Endothelial cell of umbilical vein (primary cell): ENCODE data around the gene CDX1. TPM values are rescaled to one million over a fixed set of nuclear protein-coding genes. Genes with fewer than 3 reads are reported as not detected.

Source experiments
- BruUV-seq: library from RNA; stranded (reverse); fragments of 400-500 nt; replicated peaks from 2 replicates; lab custom pipeline; 2021; lab: Mats Ljungman, UMichigan
- CTCF ChIA-PET: fragments of 300-600, 350-600 bp; sonication (Branson Sonifier 250); formaldehyde crosslinking; loops from one replicate; lab custom pipeline; 2021; ENCODE audit warnings: antibody characterized with exemption, inconsistent platforms; lab: Charles Lee
- POLR2A ChIA-PET: fragments of 300-600, 350-600 bp; sonication (Branson Sonifier 250); formaldehyde crosslinking; loops from one replicate; lab custom pipeline; 2021; ENCODE audit warnings: antibody characterized with exemption, inconsistent platforms; lab: Charles Lee
- DNase-seq: peaks from one replicate; pipeline ENCODE4 v3.0.0-alpha.2; 2011; ENCODE audit warnings: low read depth, low spot score
- FAIRE-seq: peaks from 2 replicates; lab custom pipeline; 2011; peaks lifted over from hg19 to GRCh38; lab: Jason Lieb, UNC
- H2AFZ ChIP-seq: 2 replicates; pipeline ENCODE4 v1.6.0; 2012; ENCODE audit warnings: low read depth, low read length, control low read depth, inconsistent platforms
- H3K27ac ChIP-seq: 2 replicates; pipeline ENCODE4 v1.5.1; 2011; ENCODE audit warnings: low read depth, mild to moderate bottlenecking, control low read depth, low read length, moderate library complexity; ENCODE audit not compliant: insufficient read depth
- H3K27me3 ChIP-seq, 2 experiments: 2 replicates each; pipeline versions ENCODE4 v1.6.0 to v1.6.1; 2011; ENCODE audit warnings: low read length in 2 of 2, mixed read lengths in 1 of 2; ENCODE audit not compliant: control insufficient read depth in 2 of 2, insufficient read depth in 2 of 2
- H3K36me3 ChIP-seq, 2 experiments: 2 replicates in 1 of 2; 3 replicates in 1 of 2; pipeline ENCODE4 v1.5.1; 2011; ENCODE audit warnings: low read length in 2 of 2, mild to moderate bottlenecking in 1 of 2, moderate library complexity in 1 of 2; ENCODE audit not compliant: control insufficient read depth in 2 of 2, insufficient read depth in 2 of 2; ENCODE audit errors: extremely low read depth in 1 of 2
- H3K4me1 ChIP-seq: 3 replicates; pipeline ENCODE4 v1.5.1; 2011; ENCODE audit warnings: mild to moderate bottlenecking, low read length; ENCODE audit not compliant: control insufficient read depth, insufficient read depth; ENCODE audit errors: extremely low read depth
- H3K4me2 ChIP-seq: 2 replicates; pipeline ENCODE4 v1.6.1; 2011; ENCODE audit warnings: low read length, control low read depth, mixed read lengths; ENCODE audit not compliant: insufficient read depth
- H3K4me3 ChIP-seq, 3 experiments: fragments of 200-600 bp in 1 of 3; sonication (generic), shearing (Covaris generic) in 1 of 3; replicated peaks in 1 of 3; 2 replicates each; pipeline ENCODE4 v1.5.1; 2011 to 2016; ENCODE audit warnings: control low read depth in 3 of 3, low read length in 3 of 3, mild to moderate bottlenecking in 2 of 3, inconsistent platforms in 1 of 3, low read depth in 1 of 3, moderate library complexity in 1 of 3; ENCODE audit not compliant: insufficient read depth in 1 of 3
- H3K79me2 ChIP-seq: 2 replicates; pipeline ENCODE4 v1.6.0; 2012; ENCODE audit warnings: low read length, inconsistent platforms; ENCODE audit not compliant: control insufficient read depth, insufficient read depth
- H3K9ac ChIP-seq: replicated peaks from 2 replicates; pipeline ENCODE3; 2011; ENCODE audit warnings: low read length, control low read depth; ENCODE audit not compliant: insufficient read depth; ENCODE audit errors: extremely low read depth
- H3K9me1 ChIP-seq: replicated peaks from 3 replicates; pipeline ENCODE4 v1.6.0; 2011; ENCODE audit warnings: mild to moderate bottlenecking, low read length; ENCODE audit not compliant: control insufficient read depth, insufficient read depth; ENCODE audit errors: extremely low read depth
- H3K9me3 ChIP-seq: replicated peaks from 2 replicates; pipeline ENCODE4 v1.5.1; 2012; ENCODE audit warnings: low read length, inconsistent platforms; ENCODE audit not compliant: control insufficient read depth, insufficient read depth
- H4K20me1 ChIP-seq: replicated peaks from 2 replicates; pipeline ENCODE3; 2011; ENCODE audit warnings: mild to moderate bottlenecking, low read length; ENCODE audit not compliant: control insufficient read depth, insufficient read depth; ENCODE audit errors: extremely low read depth
- EZH2 ChIP-seq: IDR thresholded peaks from 2 replicates; pipeline ENCODE4 v1.6.1; 2012; ENCODE audit warnings: borderline replicate concordance, low read depth, mild to moderate bottlenecking, moderate library complexity, low read length, inconsistent platforms; ENCODE audit not compliant: severe bottlenecking
- FOS ChIP-seq: IDR thresholded peaks from 2 replicates; pipeline ENCODE4 v1.6.1; 2011; ENCODE audit warnings: mild to moderate bottlenecking, low read length, moderate library complexity, borderline replicate concordance; ENCODE audit not compliant: insufficient read depth
- GATA2 ChIP-seq: IDR thresholded peaks from 2 replicates; pipeline ENCODE4 v1.7.0; 2011; ENCODE audit warnings: low read depth, mild to moderate bottlenecking, moderate library complexity, mixed read lengths, low read length; ENCODE audit not compliant: insufficient read length, insufficient read depth
- JUN ChIP-seq: IDR thresholded peaks from 2 replicates; pipeline ENCODE4 v1.6.1; 2011; ENCODE audit warnings: borderline replicate concordance, low read depth; ENCODE audit not compliant: insufficient read length, insufficient read depth
- MYC ChIP-seq: IDR thresholded peaks from one replicate; pipeline ENCODE4 v1.6.1; 2011; ENCODE audit warnings: mild to moderate bottlenecking, low read depth, low read length
- POLR2A ChIP-seq: IDR thresholded peaks from 2 replicates; pipeline ENCODE4 v1.6.1; 2012; ENCODE audit warnings: low read depth, mild to moderate bottlenecking, control low read depth, low read length
- POLR2AphosphoS5 ChIP-seq: IDR thresholded peaks from 2 replicates; pipeline ENCODE4 v1.6.1; 2012; ENCODE audit warnings: low read depth, mild to moderate bottlenecking, control low read depth, low read length, moderate library complexity; ENCODE audit not compliant: insufficient read depth
- dilution Hi-C: fragments of 300-500 bp; cut with MboI; formaldehyde crosslinking; loops from one replicate; pipeline ENCODE4 v1.15.0; 2019; ENCODE audit warnings: low sequenced_read_pairs; ENCODE audit not compliant: extremely low pct_ligation_motif_present
- intact Hi-C: fragments of 100-400 bp; cut with micrococcal nuclease; formaldehyde crosslinking; loops from one replicate; pipeline ENCODE4 v1.10.0; 2022
- polyA plus RNA-seq, 4 experiments: library from polyadenylated mRNA; depleted of rRNA in 3 of 4; stranded (reverse) in 3 of 4; unstranded in 1 of 4; fragments of >200 nt; gene quantifications; 2 replicates each; pipeline versions ENCODE4 v1.2.1 to v1.2.3, GENCODE V29; 2011 to 2012; ENCODE audit warnings: missing spikeins in 1 of 4
- total RNA-seq: library from RNA; stranded (reverse); gene quantifications from 2 replicates; pipeline ENCODE4 v1.2.3, GENCODE V29; 2021
- TF ChIP-seq, protein P1 (sequence below), 2 donors: IDR thresholded peaks; 1 replicate in 1 of 2; 2 replicates in 1 of 2; pipeline ENCODE4 v1.5.1; 2011; ENCODE audit warnings: low read length in 2 of 2, mild to moderate bottlenecking in 2 of 2, moderate library complexity in 2 of 2, control low read depth in 1 of 2, inconsistent platforms in 1 of 2, low read depth in 1 of 2; ENCODE audit not compliant: insufficient read depth in 1 of 2; ENCODE audit errors: extremely low read depth in 1 of 2
- TF ChIP-seq, protein P2 (sequence below): IDR thresholded peaks from 2 replicates; pipeline ENCODE4 v1.6.1; 2011; ENCODE audit not compliant: insufficient read depth, insufficient read length

Gene CDX1
- total and polyA plus RNA-seq, 2 donors (not counting 3 experiments of a cell fraction or from before 2014, with no cell fraction given) = not detected

DNA sequence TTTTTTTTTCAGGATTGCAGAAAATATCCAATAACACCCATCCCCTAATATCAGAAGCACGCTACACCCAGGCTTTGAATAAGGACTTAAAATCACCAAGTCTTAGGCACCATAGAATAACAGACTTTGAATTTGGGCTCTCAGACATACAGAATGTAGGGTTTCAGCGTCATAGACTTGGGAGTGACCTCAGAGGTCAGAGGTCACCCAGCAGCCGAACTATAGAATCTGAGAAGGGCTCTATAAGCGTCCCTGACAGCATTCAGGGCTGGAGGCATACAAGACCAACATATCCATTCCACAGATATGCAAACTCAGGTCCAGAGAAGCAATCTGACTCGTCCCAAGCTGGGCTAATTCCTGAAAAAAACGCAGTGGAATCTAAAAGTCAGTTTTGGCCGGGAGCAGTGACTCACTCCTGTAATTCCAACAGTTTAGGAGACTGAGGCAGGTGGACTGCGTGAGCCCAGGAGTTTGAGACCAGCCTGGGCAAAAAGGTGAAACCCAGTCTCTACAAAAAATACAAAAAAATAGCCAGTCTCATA is 58.0 kb downstream of the CDX1 start:
- H3K36me3 ChIP-seq = no peaks in the 10 kb centered on the region
- H4K20me1 ChIP-seq = no peaks in the 10 kb centered on the region
- H3K4me1 ChIP-seq = no peaks in the 10 kb centered on the region
- CTCF ChIA-PET = interaction anchor here (0.6 to 1.4 kb wide), 3 partner anchors 10 to 212 kb away, joined by 3 read pairs; no protein-coding TSS in a partner anchor
- no peak overlapping the region for H3K27ac ChIP-seq
- H3K9me1 ChIP-seq = no peaks in the 10 kb centered on the region
- H3K4me2 ChIP-seq = no peak overlapping the region
- dilution Hi-C loops = no loop called here
- DNase-seq (no peak), FAIRE-seq (no peak)
- no peak overlapping the region for H2AFZ ChIP-seq
- H3K9ac ChIP-seq = no peak overlapping the region
- no peak overlapping the region for H3K4me3 ChIP-seq
- POLR2A ChIA-PET = no interaction called here
- H3K27me3 ChIP-seq = peaks cover 0 to 1% of the 10 kb centered on the region in 2 experiments
- H3K79me2 ChIP-seq = no peaks in the 10 kb centered on the region
- intact Hi-C loops = no loop called here
- no TSS peak for BruUV-seq
- no peaks in the 10 kb centered on the region for H3K9me3 ChIP-seq
- TF ChIP-seq GATA2 (no peak), FOS (no peak), EZH2 (no peak)
- TF ChIP-seq, protein P1, sequence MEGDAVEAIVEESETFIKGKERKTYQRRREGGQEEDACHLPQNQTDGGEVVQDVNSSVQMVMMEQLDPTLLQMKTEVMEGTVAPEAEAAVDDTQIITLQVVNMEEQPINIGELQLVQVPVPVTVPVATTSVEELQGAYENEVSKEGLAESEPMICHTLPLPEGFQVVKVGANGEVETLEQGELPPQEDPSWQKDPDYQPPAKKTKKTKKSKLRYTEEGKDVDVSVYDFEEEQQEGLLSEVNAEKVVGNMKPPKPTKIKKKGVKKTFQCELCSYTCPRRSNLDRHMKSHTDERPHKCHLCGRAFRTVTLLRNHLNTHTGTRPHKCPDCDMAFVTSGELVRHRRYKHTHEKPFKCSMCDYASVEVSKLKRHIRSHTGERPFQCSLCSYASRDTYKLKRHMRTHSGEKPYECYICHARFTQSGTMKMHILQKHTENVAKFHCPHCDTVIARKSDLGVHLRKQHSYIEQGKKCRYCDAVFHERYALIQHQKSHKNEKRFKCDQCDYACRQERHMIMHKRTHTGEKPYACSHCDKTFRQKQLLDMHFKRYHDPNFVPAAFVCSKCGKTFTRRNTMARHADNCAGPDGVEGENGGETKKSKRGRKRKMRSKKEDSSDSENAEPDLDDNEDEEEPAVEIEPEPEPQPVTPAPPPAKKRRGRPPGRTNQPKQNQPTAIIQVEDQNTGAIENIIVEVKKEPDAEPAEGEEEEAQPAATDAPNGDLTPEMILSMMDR (IDR thresholded peaks at IDR 0.05; ENCODE audit: extremely low read depth in 1 of 2, insufficient read depth in 1 of 2, low read depth in 1 of 2, low read length in 2 of 2) = no peak

DNA sequence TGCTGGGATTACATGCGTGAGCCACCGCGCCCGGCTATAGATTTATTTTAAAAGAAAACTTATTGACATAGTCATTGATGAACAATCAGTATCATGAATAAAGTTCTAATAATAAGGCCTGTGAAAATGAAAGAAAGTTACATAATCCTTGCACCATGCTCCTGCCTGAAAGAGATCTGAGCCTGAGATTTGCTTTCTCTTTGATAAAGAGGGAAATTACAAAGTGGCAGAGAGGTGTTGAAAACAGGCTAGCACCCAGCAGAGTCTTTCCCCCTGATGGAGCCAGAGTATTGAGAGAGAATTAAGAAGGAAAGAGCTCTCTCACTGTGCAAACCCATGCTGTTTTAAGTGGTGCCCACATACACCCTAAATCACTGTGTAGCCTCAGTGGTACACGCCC is 60.5 kb downstream of the CDX1 start:
- H3K9me3 ChIP-seq = no peaks in the 10 kb centered on the region
- no peak overlapping the region for H3K27ac ChIP-seq
- no peak overlapping the region for H3K9ac ChIP-seq
- H3K79me2 ChIP-seq = no peaks in the 10 kb centered on the region
- dilution Hi-C loops = no loop called here
- TF ChIP-seq GATA2 (no peak), MYC (no peak), JUN (no peak), FOS (no peak), POLR2AphosphoS5 (no peak), EZH2 (no peak), POLR2A (no peak)
- TF ChIP-seq, protein P2, sequence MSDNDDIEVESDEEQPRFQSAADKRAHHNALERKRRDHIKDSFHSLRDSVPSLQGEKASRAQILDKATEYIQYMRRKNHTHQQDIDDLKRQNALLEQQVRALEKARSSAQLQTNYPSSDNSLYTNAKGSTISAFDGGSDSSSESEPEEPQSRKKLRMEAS = no peak
- TF ChIP-seq, protein P1 (IDR thresholded peaks at IDR 0.05; ENCODE audit: extremely low read depth in 1 of 2, insufficient read depth in 1 of 2, low read depth in 1 of 2, low read length in 2 of 2) = no peak
- BruUV-seq = no TSS peak
- H3K27me3 ChIP-seq = no peaks in the 10 kb centered on the region
- FAIRE-seq = no peak
- no peaks in the 10 kb centered on the region for H3K36me3 ChIP-seq
- no peak overlapping the region for H3K4me3 ChIP-seq
- no peaks in the 10 kb centered on the region for H3K4me1 ChIP-seq
- H3K4me2 ChIP-seq = no peak overlapping the region
- no peaks in the 10 kb centered on the region for H3K9me1 ChIP-seq
- no peak for DNase-seq
- ChIA-PET CTCF (interaction anchor here (0.8 to 1.9 kb wide), 3 partner anchors 8 to 209 kb away, joined by 3 to 4 read pairs (median 4); no protein-coding TSS in a partner anchor), POLR2A (no interaction called here)
- intact Hi-C loops = no loop called here
- H4K20me1 ChIP-seq = no peaks in the 10 kb centered on the region
- no peak overlapping the region for H2AFZ ChIP-seq
